Measurements from ENCODE around the gene EXOC4. TPM values are rescaled to one million over a fixed set of nuclear protein-coding genes. Genes with fewer than 3 reads are reported as not detected.

Gene EXOC4
- total and polyA plus RNA-seq, 7 donors: 7.6 to 63.0 (median 29.1) TPM

DNA sequence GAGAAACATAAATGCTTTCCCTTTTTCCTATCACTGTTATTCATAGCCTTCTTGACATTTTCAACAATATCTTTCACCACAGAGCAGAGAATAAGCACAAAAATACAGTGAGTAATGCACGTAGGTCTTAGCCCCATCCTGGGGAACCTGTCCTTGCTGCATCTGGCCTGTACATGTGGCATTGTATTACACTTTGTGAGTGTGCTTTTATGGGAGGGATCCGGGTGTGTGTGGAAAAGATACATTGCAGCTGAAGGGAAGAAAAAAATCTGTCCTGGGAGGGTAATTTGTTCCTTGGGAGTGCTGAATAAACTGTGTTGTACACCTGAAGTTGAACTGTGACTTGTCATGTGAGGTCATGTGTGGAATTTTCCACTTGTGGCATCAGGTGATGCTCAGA lies 451.6 kb downstream of the EXOC4 start:
- 60 to 76% (median 67%) methylated on average over 2 of the region's 2 CpGs for WGBS, 3 donors
- peaks cover 0 to 3% of the 10 kb centered on the region in 2 donors for H3K36me3 ChIP-seq (ENCODE audit: insufficient read depth in 1 of 2, low read depth in 1 of 2)
- ATAC-seq: no peak
- no peak overlapping the region for H3K4me3 ChIP-seq
- TF ChIP-seq, protein P1, sequence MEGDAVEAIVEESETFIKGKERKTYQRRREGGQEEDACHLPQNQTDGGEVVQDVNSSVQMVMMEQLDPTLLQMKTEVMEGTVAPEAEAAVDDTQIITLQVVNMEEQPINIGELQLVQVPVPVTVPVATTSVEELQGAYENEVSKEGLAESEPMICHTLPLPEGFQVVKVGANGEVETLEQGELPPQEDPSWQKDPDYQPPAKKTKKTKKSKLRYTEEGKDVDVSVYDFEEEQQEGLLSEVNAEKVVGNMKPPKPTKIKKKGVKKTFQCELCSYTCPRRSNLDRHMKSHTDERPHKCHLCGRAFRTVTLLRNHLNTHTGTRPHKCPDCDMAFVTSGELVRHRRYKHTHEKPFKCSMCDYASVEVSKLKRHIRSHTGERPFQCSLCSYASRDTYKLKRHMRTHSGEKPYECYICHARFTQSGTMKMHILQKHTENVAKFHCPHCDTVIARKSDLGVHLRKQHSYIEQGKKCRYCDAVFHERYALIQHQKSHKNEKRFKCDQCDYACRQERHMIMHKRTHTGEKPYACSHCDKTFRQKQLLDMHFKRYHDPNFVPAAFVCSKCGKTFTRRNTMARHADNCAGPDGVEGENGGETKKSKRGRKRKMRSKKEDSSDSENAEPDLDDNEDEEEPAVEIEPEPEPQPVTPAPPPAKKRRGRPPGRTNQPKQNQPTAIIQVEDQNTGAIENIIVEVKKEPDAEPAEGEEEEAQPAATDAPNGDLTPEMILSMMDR (IDR thresholded peaks at IDR 0.05): no peak
- H3K27me3 ChIP-seq (ENCODE audit: insufficient read depth in 3 of 3, low read length in 2 of 3): no peaks in the 10 kb centered on the region
- no peaks in the 10 kb centered on the region for H3K9me3 ChIP-seq
- no peak overlapping the region for H3K27ac ChIP-seq
- H3K4me1 ChIP-seq: peaks cover 3% of the 10 kb centered on the region
- DNase-seq: no peak
- intact Hi-C loops (cut with DNase I): no loop called here

DNA sequence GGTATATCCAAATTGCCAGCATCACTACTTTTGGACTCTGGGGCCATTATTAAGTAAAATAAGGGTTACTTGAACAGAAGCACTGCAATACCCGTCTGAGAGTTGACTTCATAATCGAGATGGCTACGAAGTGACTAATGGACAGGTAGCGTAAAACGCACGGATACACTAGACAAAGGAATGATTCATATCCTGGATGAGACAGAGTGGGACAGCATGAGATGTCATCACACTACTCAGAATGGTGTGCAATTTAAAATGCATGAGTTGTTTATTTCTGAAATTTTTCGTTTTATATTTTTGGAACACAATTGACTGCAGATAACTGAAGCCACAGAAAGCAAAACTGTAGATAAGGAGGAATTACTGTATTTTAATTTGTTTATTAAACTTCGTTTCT lies 452.7 kb downstream of the EXOC4 start:
- ATAC-seq (no peak), DNase-seq (no peak)
- WGBS, 3 donors: 65 to 74% (median 69%) methylated on average over 8 of the region's 8 CpGs
- TF ChIP-seq, protein P1 (IDR thresholded peaks at IDR 0.05): no peak
- Histone ChIP-seq H3K27ac (no peak overlapping the region), H3K4me1 (peaks cover 3% of the 10 kb centered on the region), H3K36me3 (ENCODE audit: insufficient read depth in 1 of 2, low read depth in 1 of 2) (peaks cover 0 to 3% of the 10 kb centered on the region in 2 donors), H3K4me3 (no peak overlapping the region), H3K9me3 (no peaks in the 10 kb centered on the region), H3K27me3 (ENCODE audit: insufficient read depth in 3 of 3, low read length in 2 of 3) (no peaks in the 10 kb centered on the region)
- intact Hi-C loops (cut with DNase I): no loop called here

DNA sequence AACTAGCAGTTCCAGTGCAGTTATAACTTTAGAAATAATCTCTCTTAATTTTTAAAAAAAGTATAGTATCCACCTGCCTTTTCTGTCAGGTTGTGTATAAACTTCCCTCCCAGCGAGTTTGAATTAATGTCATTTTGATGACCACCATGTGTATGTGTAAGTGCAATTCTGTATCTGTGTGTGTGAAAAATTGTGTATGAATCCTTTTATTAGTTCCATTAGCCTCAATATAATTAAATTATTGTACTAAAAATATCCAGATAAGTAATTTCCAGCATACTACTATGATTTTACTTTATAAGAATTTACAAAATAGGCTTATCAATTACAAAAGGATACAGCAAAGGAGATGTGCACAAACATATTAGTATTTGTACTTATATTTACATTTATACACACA lies 453.1 kb downstream of the EXOC4 start:
- Histone ChIP-seq H3K27me3 (ENCODE audit: insufficient read depth in 3 of 3, low read length in 2 of 3) (no peaks in the 10 kb centered on the region), H3K4me1 (peaks cover 3% of the 10 kb centered on the region), H3K4me3 (no peak overlapping the region), H3K27ac (no peak overlapping the region), H3K36me3 (ENCODE audit: insufficient read depth in 1 of 2, low read depth in 1 of 2) (peaks cover 0 to 3% of the 10 kb centered on the region in 2 donors), H3K9me3 (no peaks in the 10 kb centered on the region)
- DNase-seq (no peak), ATAC-seq (no peak)
- 95 to 100% (median 96%) methylated on average over 1 of the region's 1 CpG for WGBS, 3 donors
- intact Hi-C loops (cut with DNase I): no loop called here
- TF ChIP-seq, protein P1 (IDR thresholded peaks at IDR 0.05): no peak

DNA sequence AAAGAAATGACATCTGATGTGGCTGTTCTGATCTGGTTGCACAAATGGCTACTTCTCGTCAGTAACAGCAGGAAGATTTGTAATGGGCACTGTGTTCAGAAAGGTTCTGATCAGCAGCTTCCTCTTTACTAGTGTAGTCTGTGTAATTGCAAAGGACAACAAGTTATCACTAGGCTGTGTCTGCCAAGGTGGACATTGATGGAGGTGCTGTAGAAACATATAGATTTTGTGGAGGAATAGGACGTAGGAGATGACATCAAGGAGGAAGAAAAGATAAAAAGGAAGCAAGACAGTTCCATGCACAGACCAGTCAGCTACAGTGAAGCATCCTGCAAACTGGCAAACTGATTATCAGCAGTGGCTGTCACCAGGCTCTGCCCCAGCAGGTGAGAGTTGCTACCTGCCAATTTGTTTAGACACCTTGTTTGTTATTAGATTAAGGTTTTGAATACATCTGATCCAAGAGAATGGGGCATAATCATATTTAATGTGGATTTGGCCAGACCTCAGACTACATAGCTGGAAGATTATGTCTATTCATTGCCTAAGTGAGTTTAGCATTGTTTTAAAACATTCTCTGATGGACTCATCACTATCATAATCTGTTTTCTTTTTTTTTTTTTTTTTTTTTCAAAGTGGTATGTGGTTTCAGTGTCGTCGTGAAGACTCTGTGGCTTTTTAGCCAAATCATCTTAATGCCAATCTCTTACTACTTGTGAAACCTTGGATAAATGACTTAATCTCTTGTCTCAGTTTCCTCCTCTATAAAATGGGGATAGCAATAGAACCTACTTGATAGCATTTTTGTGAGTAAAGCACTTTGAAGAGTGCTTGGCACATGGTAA lies 456.4 kb downstream of the EXOC4 start:
- intact Hi-C loops (cut with DNase I): no loop called here
- no peak overlapping the region for H3K4me3 ChIP-seq
- H3K9me3 ChIP-seq: no peaks in the 10 kb centered on the region
- 64 to 84% (median 73%) methylated on average over 4 of the region's 4 CpGs for WGBS, 3 donors
- no peaks in the 10 kb centered on the region for H3K27me3 ChIP-seq (ENCODE audit: insufficient read depth in 3 of 3, low read length in 2 of 3)
- TF ChIP-seq, protein P1 (IDR thresholded peaks at IDR 0.05): no peak
- no peaks in the 10 kb centered on the region for H3K4me1 ChIP-seq
- ATAC-seq: no peak
- no peak overlapping the region for H3K27ac ChIP-seq
- peaks cover 0 to 3% of the 10 kb centered on the region in 2 donors for H3K36me3 ChIP-seq (ENCODE audit: insufficient read depth in 1 of 2, low read depth in 1 of 2)
- DNase-seq: no peak
